Ovary (tissue), 9 donors: Measurements from ENCODE around the gene CACNB2. TPM values are rescaled to one million over a fixed set of nuclear protein-coding genes. Genes with fewer than 3 reads are reported as not detected.

Experiments used
- DNase-seq, 5 donors: peaks; one replicate each; pipeline ENCODE4 v3.0.0-alpha.2; 2019 to 2020
- H3K27ac ChIP-seq, 2 donors: fragments of 200-600 bp; one replicate each; pipeline versions ENCODE4 v1.5.1 to v1.8.0; 2019 to 2022
- H3K27me3 ChIP-seq: fragments of 200-600 bp; one replicate; pipeline ENCODE4 v1.8.0; 2022
- H3K36me3 ChIP-seq: fragments of 200-600 bp; sonication (generic); one replicate; pipeline ENCODE4 v1.5.1; 2019
- H3K4me1 ChIP-seq: one replicate; pipeline ENCODE4 v1.8.1; 2013; ENCODE audit warnings: mild to moderate bottlenecking, moderate library complexity; ENCODE audit not compliant: insufficient read depth
- H3K4me3 ChIP-seq: fragments of 200-600 bp; sonication (generic); one replicate; pipeline ENCODE4 v1.5.1; 2017
- H3K9me3 ChIP-seq, 2 donors: fragments of 200-600 bp in 1 of 2; sonication (generic) in 1 of 2; one replicate each; pipeline versions ENCODE4 v1.5.1 to v1.8.1; 2013 to 2019; ENCODE audit warnings: mild to moderate bottlenecking in 1 of 2, moderate library complexity in 1 of 2
- CTCF ChIP-seq, 3 donors: fragments of 450-650 bp in 2 of 3; fragments of 200-600 bp in 1 of 3; IDR thresholded peaks; one replicate each; pipeline versions ENCODE4 v1.5.1 to v1.8.0; 2016 to 2022; ENCODE audit warnings: antibody characterized with exemption in 3 of 3, mild to moderate bottlenecking in 1 of 3
- EP300 ChIP-seq: sonication (generic); formaldehyde crosslinking; IDR thresholded peaks from one replicate; pipeline ENCODE4 v1.6.1; 2017; ENCODE audit warnings: antibody characterized with exemption
- POLR2A ChIP-seq: fragments of 450-650 bp; IDR thresholded peaks from one replicate; pipeline ENCODE4 v1.6.1; 2017; ENCODE audit warnings: antibody characterized with exemption, mild to moderate bottlenecking, moderate library complexity
- WGBS, 3 donors: extraction: QIAGEN DNeasy Blood & Tissue Kit in 1 of 3; methylation state at CpG; one replicate each; pipeline versions ENCODE4 v1.1.5 to v1.1.7; 2013 to 2017; 5-methylcytosine and 5-hydroxymethylcytosine counted together
- intact Hi-C, 4 donors: fragments of 100-400 bp; cut with DNase I; formaldehyde crosslinking; loops; one replicate each; pipeline versions ENCODE4 v1.11.0 to v1.15.1; 2022 to 2023
- polyA plus RNA-seq, 2 donors: library from polyadenylated mRNA; stranded (reverse); fragments of 200-250 nt in 1 of 2; fragments of 350-450 nt in 1 of 2; fragmentation: Illumina TruSeq in 1 of 2; extraction: RNeasy Lipid Tissue Mini Kit (QIAGEN cat#74804) in 1 of 2; gene quantifications; one replicate each; pipeline ENCODE4 v1.2.3, GENCODE V29; 2013 to 2014
- total RNA-seq, 7 donors: library from RNA; depleted of rRNA in 2 of 7; stranded (reverse); fragments of >200 nt in 2 of 7; fragmentation: NEBNext Ultra II Directional in 3 of 7; extraction: Animal tissue kit (Norgen Biotek cat#: 25700) in 3 of 7; gene quantifications; one replicate each; pipeline versions ENCODE4 v1.1.0 to v1.2.4, GENCODE V29; 2016 to 2023
- donor health status: DM: no; HTN: no; CAD: no; lungs with moderate emphysema.
- donor health status: DM: no; HTN: no; CAD: no.
- donor health status: Bipolar disorder and iron deficiency.
- donor health status: DM: yes; HTN: yes; CAD: no.
- donor health status: DM: no; HTN: no; CAD: no.
- donor health status: DM: yes; HTN: yes; CAD: no.

The CACNB2 gene
- total and polyA plus RNA-seq, 9 donors = 8.9 to 60.9 (median 23.8) TPM

GRCh38 chr10:18290651-18291313, 150.6 kb downstream of the CACNB2 start:
- H3K9me3 ChIP-seq = no peaks in the 10 kb centered on the region
- no peak overlapping the region for H3K4me3 ChIP-seq
- DNase-seq = no peak
- intact Hi-C loops = no loop called here
- no peak for TF ChIP-seq CTCF (IDR thresholded peaks at IDR 0.05)
- no peak for TF ChIP-seq EP300
- no peaks in the 10 kb centered on the region for H3K4me1 ChIP-seq
- H3K27me3 ChIP-seq = no peaks in the 10 kb centered on the region
- H3K36me3 ChIP-seq = no peaks in the 10 kb centered on the region
- 92 to 95% (median 94%) methylated on average over 16 of the region's 16 CpGs for WGBS, 3 donors
- H3K27ac ChIP-seq = no peak overlapping the region

- intact Hi-C loops = no loop called here
- whole genome bisulfite sequencing, 3 donors = 87 to 94% (median 90%) methylated on average over 9 of the region's 9 CpGs
- Histone ChIP-seq H3K27me3 (no peaks in the 10 kb centered on the region), H3K4me3 (no peak overlapping the region), H3K9me3 (no peaks in the 10 kb centered on the region), H3K4me1 (no peaks in the 10 kb centered on the region), H3K36me3 (no peaks in the 10 kb centered on the region), H3K27ac (no peak overlapping the region)
- TF ChIP-seq CTCF (IDR thresholded peaks at IDR 0.05) (no peak), POLR2A (no peak), EP300 (no peak)
- DNase-seq = no peak
Observed at GRCh38 chr10:18293536-18294510, 153.6 kb downstream of the CACNB2 start.

GRCh38 chr10:18294633-18295032, 154.4 kb downstream of the CACNB2 start:
- no peaks in the 10 kb centered on the region for H3K27me3 ChIP-seq
- no peaks in the 10 kb centered on the region for H3K36me3 ChIP-seq
- no peak for TF ChIP-seq EP300
- no peak for TF ChIP-seq POLR2A
- no peaks in the 10 kb centered on the region for H3K9me3 ChIP-seq
- no peak overlapping the region for H3K27ac ChIP-seq
- DNase-seq = no peak
- H3K4me3 ChIP-seq = no peak overlapping the region
- intact Hi-C loops = no loop called here
- WGBS, 3 donors = 87 to 91% (median 89%) methylated on average over 4 of the region's 4 CpGs
- no peaks in the 10 kb centered on the region for H3K4me1 ChIP-seq

GRCh38 chr10:18297659-18298058, 157.4 kb downstream of the CACNB2 start:
- Histone ChIP-seq H3K27ac (no peak overlapping the region), H3K36me3 (no peaks in the 10 kb centered on the region), H3K9me3 (no peaks in the 10 kb centered on the region), H3K4me3 (no peak overlapping the region), H3K4me1 (no peaks in the 10 kb centered on the region), H3K27me3 (no peaks in the 10 kb centered on the region)
- 70 to 77% (median 76%) methylated on average over 5 of the region's 5 CpGs for WGBS, 3 donors
- intact Hi-C loops = no loop called here
- DNase-seq = no peak
- TF ChIP-seq CTCF (IDR thresholded peaks at IDR 0.05) = no peak

GRCh38 chr10:18298256-18298655, 158.0 kb downstream of the CACNB2 start:
- intact Hi-C loops = no loop called here
- TF ChIP-seq EP300 (no peak), POLR2A (no peak), CTCF (IDR thresholded peaks at IDR 0.05) (no peak)
- Histone ChIP-seq H3K9me3 (no peaks in the 10 kb centered on the region), H3K4me3 (no peak overlapping the region), H3K27me3 (no peaks in the 10 kb centered on the region), H3K4me1 (no peaks in the 10 kb centered on the region), H3K36me3 (no peaks in the 10 kb centered on the region), H3K27ac (no peak overlapping the region)
- 86 to 95% (median 92%) methylated on average over 9 of the region's 9 CpGs for WGBS, 3 donors
- DNase-seq = no peak
